Measurements from ENCODE around the gene CCIN. TPM values are rescaled to one million over a fixed set of nuclear protein-coding genes. Genes with fewer than 3 reads are reported as not detected.

The CCIN gene
- total RNA-seq, 1 experiment from 2014 or later, result 0.20 TPM

- DNase-seq (ENCODE audit: low read depth, low spot score) (no peak), ATAC-seq (no peak)
- ChIA-PET CTCF (no interaction called here), POLR2A (no interaction called here), RAD21 (ENCODE audit: low non-redundant PET in 1 of 2, low total read pairs in 2 of 2, uncharacterized antibody in 2 of 2, unreplicated experiment in 2 of 2) (no interaction called here)
- H3K79me2 ChIP-seq (ENCODE audit: insufficient read depth, low read length), result no peaks in the 10 kb centered on the region
- no peaks in the 10 kb centered on the region for H3K9me3 ChIP-seq (ENCODE audit: control insufficient read depth in 1 of 2, insufficient read depth in 1 of 2, low read depth in 1 of 2, low read length in 2 of 2)
- H2AFZ ChIP-seq (ENCODE audit: low read depth, low read length, poor library complexity, severe bottlenecking), result no peak overlapping the region
- no TSS peak for BruUV-seq (replicated peaks)
- H3K9me2 ChIP-seq (ENCODE audit: insufficient read depth), result no peaks in the 10 kb centered on the region
- no peaks in the 10 kb centered on the region for H3K36me3 ChIP-seq (ENCODE audit: control insufficient read depth in 1 of 2, insufficient read depth in 2 of 2, low read length in 2 of 2)
- no peak overlapping the region for H3K4me3 ChIP-seq (replicated peaks in 1 of 2; ENCODE audit: low read depth in 1 of 2, low read length in 2 of 2)
- H3K4me1 ChIP-seq (ENCODE audit: control insufficient read depth in 1 of 2, insufficient read depth in 2 of 2, low read length in 2 of 2), result no peaks in the 10 kb centered on the region
- TF ChIP-seq FOSL1 (IDR thresholded peaks at IDR 0.05; ENCODE audit: low read depth) (no peak), CEBPB (IDR thresholded peaks at IDR 0.05; ENCODE audit: low read depth) (no peak), EGR1 (IDR thresholded peaks at IDR 0.05; ENCODE audit: low read depth) (no peak), YY1 (IDR thresholded peaks at IDR 0.05; ENCODE audit: extremely low read depth, insufficient replicate concordance, low read depth, low read length) (no peak)
- TF ChIP-seq, protein P1, sequence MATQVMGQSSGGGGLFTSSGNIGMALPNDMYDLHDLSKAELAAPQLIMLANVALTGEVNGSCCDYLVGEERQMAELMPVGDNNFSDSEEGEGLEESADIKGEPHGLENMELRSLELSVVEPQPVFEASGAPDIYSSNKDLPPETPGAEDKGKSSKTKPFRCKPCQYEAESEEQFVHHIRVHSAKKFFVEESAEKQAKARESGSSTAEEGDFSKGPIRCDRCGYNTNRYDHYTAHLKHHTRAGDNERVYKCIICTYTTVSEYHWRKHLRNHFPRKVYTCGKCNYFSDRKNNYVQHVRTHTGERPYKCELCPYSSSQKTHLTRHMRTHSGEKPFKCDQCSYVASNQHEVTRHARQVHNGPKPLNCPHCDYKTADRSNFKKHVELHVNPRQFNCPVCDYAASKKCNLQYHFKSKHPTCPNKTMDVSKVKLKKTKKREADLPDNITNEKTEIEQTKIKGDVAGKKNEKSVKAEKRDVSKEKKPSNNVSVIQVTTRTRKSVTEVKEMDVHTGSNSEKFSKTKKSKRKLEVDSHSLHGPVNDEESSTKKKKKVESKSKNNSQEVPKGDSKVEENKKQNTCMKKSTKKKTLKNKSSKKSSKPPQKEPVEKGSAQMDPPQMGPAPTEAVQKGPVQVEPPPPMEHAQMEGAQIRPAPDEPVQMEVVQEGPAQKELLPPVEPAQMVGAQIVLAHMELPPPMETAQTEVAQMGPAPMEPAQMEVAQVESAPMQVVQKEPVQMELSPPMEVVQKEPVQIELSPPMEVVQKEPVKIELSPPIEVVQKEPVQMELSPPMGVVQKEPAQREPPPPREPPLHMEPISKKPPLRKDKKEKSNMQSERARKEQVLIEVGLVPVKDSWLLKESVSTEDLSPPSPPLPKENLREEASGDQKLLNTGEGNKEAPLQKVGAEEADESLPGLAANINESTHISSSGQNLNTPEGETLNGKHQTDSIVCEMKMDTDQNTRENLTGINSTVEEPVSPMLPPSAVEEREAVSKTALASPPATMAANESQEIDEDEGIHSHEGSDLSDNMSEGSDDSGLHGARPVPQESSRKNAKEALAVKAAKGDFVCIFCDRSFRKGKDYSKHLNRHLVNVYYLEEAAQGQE (IDR thresholded peaks at IDR 0.05; ENCODE audit: low read depth), result no peak
- intact Hi-C loops (cut with micrococcal nuclease), result no loop called here
- no peak overlapping the region for H3K4me2 ChIP-seq (ENCODE audit: low read length)
- H3K9ac ChIP-seq (ENCODE audit: low read length), result no peak overlapping the region
- H4K20me1 ChIP-seq (ENCODE audit: insufficient read depth), result no peaks in the 10 kb centered on the region
- H3K27me3 ChIP-seq (ENCODE audit: insufficient read depth, low read length), result no peaks in the 10 kb centered on the region
- H3K27ac ChIP-seq (ENCODE audit: low read depth, low read length), result no peak overlapping the region
Observed at GRCh38 chr9:36121971-36122370, 47.2 kb upstream of the CCIN start.

GRCh38 chr9:36123515-36123914, 45.7 kb upstream of the CCIN start:
- CTCF ChIA-PET, result interaction anchor here (2.6 kb wide), 1 partner anchor 20 kb away, joined by 8 read pairs; no protein-coding TSS in a partner anchor
- RAD21 ChIA-PET (ENCODE audit: low non-redundant PET in 1 of 2, low total read pairs in 2 of 2, uncharacterized antibody in 2 of 2, unreplicated experiment in 2 of 2), result no interaction called here
- TF ChIP-seq ELF1 (IDR thresholded peaks at IDR 0.05; ENCODE audit: borderline replicate concordance, low read depth) (no peak), CEBPB (IDR thresholded peaks at IDR 0.05; ENCODE audit: low read depth) (no peak), JUND (IDR thresholded peaks at IDR 0.05) (no peak), POLR2A (IDR thresholded peaks at IDR 0.05; ENCODE audit: borderline replicate concordance, extremely low read depth, insufficient read depth, insufficient read length) (no peak), RAD21 (IDR thresholded peaks at IDR 0.05; ENCODE audit: low read depth) (no peak), SIN3A (IDR thresholded peaks at IDR 0.05; ENCODE audit: low read depth) (no peak), EGR1 (IDR thresholded peaks at IDR 0.05; ENCODE audit: low read depth) (no peak), ZNF274 (IDR thresholded peaks at IDR 0.05; ENCODE audit: low read depth, low read length) (no peak), EZH2 (IDR thresholded peaks at IDR 0.05) (no peak)
- TF ChIP-seq, protein P2, sequence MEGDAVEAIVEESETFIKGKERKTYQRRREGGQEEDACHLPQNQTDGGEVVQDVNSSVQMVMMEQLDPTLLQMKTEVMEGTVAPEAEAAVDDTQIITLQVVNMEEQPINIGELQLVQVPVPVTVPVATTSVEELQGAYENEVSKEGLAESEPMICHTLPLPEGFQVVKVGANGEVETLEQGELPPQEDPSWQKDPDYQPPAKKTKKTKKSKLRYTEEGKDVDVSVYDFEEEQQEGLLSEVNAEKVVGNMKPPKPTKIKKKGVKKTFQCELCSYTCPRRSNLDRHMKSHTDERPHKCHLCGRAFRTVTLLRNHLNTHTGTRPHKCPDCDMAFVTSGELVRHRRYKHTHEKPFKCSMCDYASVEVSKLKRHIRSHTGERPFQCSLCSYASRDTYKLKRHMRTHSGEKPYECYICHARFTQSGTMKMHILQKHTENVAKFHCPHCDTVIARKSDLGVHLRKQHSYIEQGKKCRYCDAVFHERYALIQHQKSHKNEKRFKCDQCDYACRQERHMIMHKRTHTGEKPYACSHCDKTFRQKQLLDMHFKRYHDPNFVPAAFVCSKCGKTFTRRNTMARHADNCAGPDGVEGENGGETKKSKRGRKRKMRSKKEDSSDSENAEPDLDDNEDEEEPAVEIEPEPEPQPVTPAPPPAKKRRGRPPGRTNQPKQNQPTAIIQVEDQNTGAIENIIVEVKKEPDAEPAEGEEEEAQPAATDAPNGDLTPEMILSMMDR (IDR thresholded peaks at IDR 0.05 in 2 of 3, conservative IDR thresholded peaks at IDR 0.05 in 1 of 3; ENCODE audit: borderline replicate concordance in 1 of 3, insufficient read depth in 1 of 3, low read depth in 2 of 3, low read length in 2 of 3), result no peak
- TF ChIP-seq, protein P3, sequence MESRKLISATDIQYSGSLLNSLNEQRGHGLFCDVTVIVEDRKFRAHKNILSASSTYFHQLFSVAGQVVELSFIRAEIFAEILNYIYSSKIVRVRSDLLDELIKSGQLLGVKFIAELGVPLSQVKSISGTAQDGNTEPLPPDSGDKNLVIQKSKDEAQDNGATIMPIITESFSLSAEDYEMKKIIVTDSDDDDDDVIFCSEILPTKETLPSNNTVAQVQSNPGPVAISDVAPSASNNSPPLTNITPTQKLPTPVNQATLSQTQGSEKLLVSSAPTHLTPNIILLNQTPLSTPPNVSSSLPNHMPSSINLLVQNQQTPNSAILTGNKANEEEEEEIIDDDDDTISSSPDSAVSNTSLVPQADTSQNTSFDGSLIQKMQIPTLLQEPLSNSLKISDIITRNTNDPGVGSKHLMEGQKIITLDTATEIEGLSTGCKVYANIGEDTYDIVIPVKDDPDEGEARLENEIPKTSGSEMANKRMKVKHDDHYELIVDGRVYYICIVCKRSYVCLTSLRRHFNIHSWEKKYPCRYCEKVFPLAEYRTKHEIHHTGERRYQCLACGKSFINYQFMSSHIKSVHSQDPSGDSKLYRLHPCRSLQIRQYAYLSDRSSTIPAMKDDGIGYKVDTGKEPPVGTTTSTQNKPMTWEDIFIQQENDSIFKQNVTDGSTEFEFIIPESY (IDR thresholded peaks at IDR 0.05; ENCODE audit: extremely low read depth, insufficient replicate concordance, low read length), result no peak

More at GRCh38 chr9:36123515-36123914, 45.7 kb upstream of the CCIN start:
- no peak for DNase-seq (ENCODE audit: low read depth, low spot score)
- Histone ChIP-seq H3K9me2 (ENCODE audit: insufficient read depth) (no peaks in the 10 kb centered on the region), H3K79me2 (ENCODE audit: insufficient read depth, low read length) (no peaks in the 10 kb centered on the region), H4K20me1 (ENCODE audit: insufficient read depth) (no peaks in the 10 kb centered on the region), H2AFZ (ENCODE audit: low read depth, low read length, poor library complexity, severe bottlenecking) (no peak overlapping the region), H3K4me3 (replicated peaks in 1 of 2; ENCODE audit: low read depth in 1 of 2, low read length in 2 of 2) (no peak overlapping the region), H3K27me3 (ENCODE audit: insufficient read depth, low read length) (no peaks in the 10 kb centered on the region), H3K9ac (ENCODE audit: low read length) (no peak overlapping the region), H3K4me1 (ENCODE audit: control insufficient read depth in 1 of 2, insufficient read depth in 2 of 2, low read length in 2 of 2) (no peaks in the 10 kb centered on the region), H3K27ac (ENCODE audit: low read depth, low read length) (no peak overlapping the region), H3K36me3 (ENCODE audit: control insufficient read depth in 1 of 2, insufficient read depth in 2 of 2, low read length in 2 of 2) (no peaks in the 10 kb centered on the region), H3K9me3 (ENCODE audit: control insufficient read depth in 1 of 2, insufficient read depth in 1 of 2, low read depth in 1 of 2, low read length in 2 of 2) (no peaks in the 10 kb centered on the region), H3K4me2 (ENCODE audit: low read length) (no peak overlapping the region)
- POLR2A ChIA-PET, result no interaction called here
- intact Hi-C loops (cut with micrococcal nuclease), result no loop called here
- ATAC-seq, result no peak
- BruUV-seq (replicated peaks), result no TSS peak

All from HCT116 (cell line).